ENCODE data around the gene MTOR.
A peak's percentile ranks its signal among the peaks of the same experiment; 100 is the strongest.

Gene MTOR

DNA sequence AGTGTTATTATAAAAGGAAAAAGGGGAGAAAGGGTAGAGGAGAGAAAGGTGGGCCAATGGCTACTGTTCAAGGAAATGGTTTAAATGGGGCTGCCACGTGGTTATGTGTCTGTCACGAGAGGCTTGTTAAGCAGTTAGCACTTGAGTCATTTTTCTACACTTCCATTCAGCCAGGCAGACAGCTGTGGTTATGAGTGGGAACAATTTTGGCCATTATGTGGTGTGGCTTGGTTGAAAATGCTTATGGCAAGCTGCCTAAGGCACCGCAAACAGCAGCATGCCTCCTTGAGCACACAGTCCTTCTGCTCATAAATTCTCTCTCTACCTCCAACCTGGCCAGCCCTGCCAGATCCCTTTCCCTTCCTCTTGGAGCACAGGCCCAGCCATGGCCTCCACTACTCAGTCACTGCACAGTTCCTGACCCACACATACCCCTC lies 199.4 kb downstream of the MTOR start:
- Histone ChIP-seq H3K4me3 (ENCODE audit: low read length in 2 of 2) (no peak overlapping the region), H3K36me3 (ENCODE audit: control insufficient read depth in 2 of 2, insufficient read depth in 2 of 2, low read length in 2 of 2) (peaks cover 13 to 17% of the 10 kb centered on the region in 2 donors), H3K27ac (ENCODE audit: low read length) (no peak overlapping the region), H3K9ac (ENCODE audit: low read length in 2 of 2) (no peak overlapping the region), H3K9me3 (ENCODE audit: control insufficient read depth in 2 of 2, low read length in 2 of 2) (peaks cover 0 to 3% of the 10 kb centered on the region in 2 donors), H3K4me1 (ENCODE audit: control insufficient read depth, insufficient read depth, low read length) (peaks cover 18% of the 10 kb centered on the region), H3K27me3 (ENCODE audit: control insufficient read depth in 1 of 2, insufficient read depth in 2 of 2, low read length in 2 of 2) (no peaks in the 10 kb centered on the region)

DNA sequence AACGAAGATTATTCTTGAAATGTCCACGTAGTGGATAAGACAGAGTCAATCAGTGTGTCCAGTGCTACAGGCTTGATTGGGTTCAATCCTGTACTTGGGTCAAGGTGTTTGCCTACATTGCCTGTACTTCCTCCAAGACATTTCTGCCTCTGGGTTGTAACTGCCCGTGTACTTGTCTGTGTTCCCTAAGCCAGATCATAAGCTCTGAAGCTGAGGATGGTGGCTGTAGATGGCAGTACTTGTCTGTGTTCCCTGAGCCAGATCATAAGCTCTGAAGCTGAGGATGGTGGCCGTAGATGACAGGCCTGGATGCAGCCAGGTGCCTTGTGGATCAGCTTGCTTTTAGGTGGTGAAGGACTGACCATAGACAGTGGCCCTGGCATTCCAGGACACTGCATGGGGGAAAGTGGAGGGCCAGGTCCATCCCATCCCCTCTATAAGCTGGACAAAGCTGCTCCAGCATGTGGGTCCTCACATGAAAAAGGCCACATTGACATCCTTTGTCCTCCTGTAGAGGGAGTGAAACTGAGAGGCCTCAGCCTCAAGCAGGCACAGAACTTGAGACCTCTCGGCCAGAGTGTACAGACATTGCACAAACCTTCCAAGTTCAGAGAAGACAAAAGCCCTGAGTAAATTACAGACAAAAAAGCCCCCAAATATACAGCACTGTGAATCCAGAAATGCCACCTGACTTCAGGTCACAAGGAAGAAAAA lies 200.5 kb downstream of the MTOR start:
- Histone ChIP-seq H3K36me3 (ENCODE audit: control insufficient read depth in 2 of 2, insufficient read depth in 2 of 2, low read length in 2 of 2) (peaks cover 9 to 12% of the 10 kb centered on the region in 2 donors), H3K4me3 (ENCODE audit: low read length in 2 of 2) (no peak overlapping the region), H3K27ac (ENCODE audit: low read length) (no peak overlapping the region), H3K9me3 (ENCODE audit: control insufficient read depth in 2 of 2, low read length in 2 of 2) (peaks cover 0 to 3% of the 10 kb centered on the region in 2 donors), H3K27me3 (ENCODE audit: control insufficient read depth in 1 of 2, insufficient read depth in 2 of 2, low read length in 2 of 2) (no peaks in the 10 kb centered on the region), H3K9ac (ENCODE audit: low read length in 2 of 2) (peak overlapping the region in 1 of 2 donors; percentile 21), H3K4me1 (ENCODE audit: control insufficient read depth, insufficient read depth, low read length) (peaks cover 18% of the 10 kb centered on the region)

GRCh38 chr1:11059968-11060830 lies 202.2 kb downstream of the MTOR start, which contains the start of gene SRM:
TSS of gene SRM (minus strand) at chr1:11060018. CDS start at chr1:11059943, 75 bp downstream.
- Histone ChIP-seq H3K36me3 (ENCODE audit: control insufficient read depth in 2 of 2, insufficient read depth in 2 of 2, low read length in 2 of 2) (peaks cover 8% of the 10 kb centered on the region in 2 donors), H3K27ac (ENCODE audit: low read length) (peak within 1 kb of the TSS; percentile 60), H3K9me3 (ENCODE audit: control insufficient read depth in 2 of 2, low read length in 2 of 2) (peaks cover 0 to 3% of the 10 kb centered on the region in 2 donors)

DNA sequence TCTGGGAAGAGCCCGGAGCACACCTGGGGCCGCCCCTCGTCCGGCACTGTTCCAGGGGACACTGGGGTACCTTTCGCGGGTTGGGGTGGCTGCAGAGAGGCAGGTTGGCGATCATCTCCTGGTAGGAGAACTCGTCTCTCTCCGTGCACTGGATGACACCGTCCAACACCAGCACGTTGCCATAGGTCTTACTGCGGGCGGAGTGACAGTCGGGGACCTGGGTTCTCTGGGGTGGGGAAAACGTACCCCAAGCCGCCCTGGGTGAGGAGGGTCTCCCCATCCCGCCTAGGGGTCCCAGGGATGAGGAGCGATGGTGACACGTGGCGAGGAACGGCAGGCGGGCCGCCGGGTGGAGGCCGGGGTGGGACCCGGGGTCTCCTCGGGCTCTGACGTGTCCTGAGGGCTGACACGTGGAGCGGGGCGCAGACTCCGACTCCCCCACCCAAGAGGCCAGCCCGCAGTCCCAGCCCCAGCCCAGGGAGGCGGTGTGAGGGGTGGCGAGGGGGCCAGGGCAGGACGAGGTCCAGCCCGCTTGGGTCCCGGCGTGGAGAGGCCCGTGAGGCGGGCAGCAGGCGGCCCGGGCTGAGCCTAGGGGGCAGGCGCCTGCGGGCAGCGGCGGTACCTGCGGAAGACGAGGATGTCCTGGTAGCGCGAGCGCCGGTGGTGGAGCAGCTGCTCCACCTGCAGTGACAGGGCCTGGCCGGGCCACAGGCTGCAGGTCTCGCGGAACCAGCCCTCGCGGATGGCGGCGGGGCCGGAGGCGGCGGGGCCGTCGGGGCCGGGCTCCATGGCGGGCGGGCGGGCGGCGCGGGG lies 203.0 kb downstream of the MTOR start:
- peak overlapping the region; percentile 80 to 88 for H3K9ac ChIP-seq (ENCODE audit: low read length in 2 of 2)

More at GRCh38 chr1:11059968-11060830, 202.2 kb downstream of the MTOR start, which contains the start of gene SRM:
- Histone ChIP-seq H3K27me3 (ENCODE audit: control insufficient read depth in 1 of 2, insufficient read depth in 2 of 2, low read length in 2 of 2) (no peaks in the 10 kb centered on the region), H3K4me1 (ENCODE audit: control insufficient read depth, insufficient read depth, low read length) (peaks cover 18% of the 10 kb centered on the region), H3K9ac (ENCODE audit: low read length in 2 of 2) (peak within 1 kb of the TSS; percentile 80 to 88), H3K4me3 (ENCODE audit: low read length in 2 of 2) (peak within 1 kb of the TSS; percentile 75 to 91)

GRCh38 chr1:11058595-11059154 lies 203.7 kb downstream of the MTOR start:
- H3K9me3 ChIP-seq (ENCODE audit: control insufficient read depth in 2 of 2, low read length in 2 of 2): no peaks in the 10 kb centered on the region
- H3K4me1 ChIP-seq (ENCODE audit: control insufficient read depth, insufficient read depth, low read length): peaks cover 18% of the 10 kb centered on the region
- H3K4me3 ChIP-seq (ENCODE audit: low read length in 2 of 2): peak overlapping the region; percentile 75 to 83
- H3K27ac ChIP-seq (ENCODE audit: low read length): no peak overlapping the region
- H3K27me3 ChIP-seq (ENCODE audit: control insufficient read depth in 1 of 2, insufficient read depth in 2 of 2, low read length in 2 of 2): no peaks in the 10 kb centered on the region
- peaks cover 3 to 5% of the 10 kb centered on the region in 2 donors for H3K36me3 ChIP-seq (ENCODE audit: control insufficient read depth in 2 of 2, insufficient read depth in 2 of 2, low read length in 2 of 2)
- H3K9ac ChIP-seq (ENCODE audit: low read length in 2 of 2): peak overlapping the region; percentile 80 to 88

More for the DNA sequence above, 203.0 kb downstream of the MTOR start:
- no peaks in the 10 kb centered on the region for H3K27me3 ChIP-seq (ENCODE audit: control insufficient read depth in 1 of 2, insufficient read depth in 2 of 2, low read length in 2 of 2)
- H3K4me3 ChIP-seq (ENCODE audit: low read length in 2 of 2): peak overlapping the region; percentile 75 to 83
- H3K9me3 ChIP-seq (ENCODE audit: control insufficient read depth in 2 of 2, low read length in 2 of 2): no peaks in the 10 kb centered on the region
- H3K4me1 ChIP-seq (ENCODE audit: control insufficient read depth, insufficient read depth, low read length): peaks cover 18% of the 10 kb centered on the region
- H3K27ac ChIP-seq (ENCODE audit: low read length): no peak overlapping the region
- H3K36me3 ChIP-seq (ENCODE audit: control insufficient read depth in 2 of 2, insufficient read depth in 2 of 2, low read length in 2 of 2): peaks cover 3 to 5% of the 10 kb centered on the region in 2 donors

- peaks cover 4 to 6% of the 10 kb centered on the region in 2 donors for H3K27me3 ChIP-seq (ENCODE audit: control insufficient read depth in 1 of 2, insufficient read depth in 2 of 2, low read length in 2 of 2)
- no peaks in the 10 kb centered on the region for H3K9me3 ChIP-seq (ENCODE audit: control insufficient read depth in 2 of 2, low read length in 2 of 2)
- H3K36me3 ChIP-seq (ENCODE audit: control insufficient read depth in 2 of 2, insufficient read depth in 2 of 2, low read length in 2 of 2): peaks cover 3 to 5% of the 10 kb centered on the region in 2 donors
- no peak overlapping the region for H3K4me3 ChIP-seq (ENCODE audit: low read length in 2 of 2)
- no peak overlapping the region for H3K27ac ChIP-seq (ENCODE audit: low read length)
- peaks cover 19% of the 10 kb centered on the region for H3K4me1 ChIP-seq (ENCODE audit: control insufficient read depth, insufficient read depth, low read length)
- H3K9ac ChIP-seq (ENCODE audit: low read length in 2 of 2): no peak overlapping the region
Measured at GRCh38 chr1:11058026-11058425, 204.3 kb downstream of the MTOR start.

GRCh38 chr1:11057477-11057876 lies 204.9 kb downstream of the MTOR start:
- peaks cover 3 to 5% of the 10 kb centered on the region in 2 donors for H3K36me3 ChIP-seq (ENCODE audit: control insufficient read depth in 2 of 2, insufficient read depth in 2 of 2, low read length in 2 of 2)
- H3K27me3 ChIP-seq (ENCODE audit: control insufficient read depth in 1 of 2, insufficient read depth in 2 of 2, low read length in 2 of 2): peaks cover 8 to 11% of the 10 kb centered on the region in 2 donors
- no peak overlapping the region for H3K27ac ChIP-seq (ENCODE audit: low read length)
- H3K4me3 ChIP-seq (ENCODE audit: low read length in 2 of 2): no peak overlapping the region
- H3K4me1 ChIP-seq (ENCODE audit: control insufficient read depth, insufficient read depth, low read length): peaks cover 23% of the 10 kb centered on the region
- no peaks in the 10 kb centered on the region for H3K9me3 ChIP-seq (ENCODE audit: control insufficient read depth in 2 of 2, low read length in 2 of 2)
- no peak overlapping the region for H3K9ac ChIP-seq (ENCODE audit: low read length in 2 of 2)

All from stomach smooth muscle (tissue), 2 donors.